ENCODE data around the gene PCOLCE2. TPM values are rescaled to one million over a fixed set of nuclear protein-coding genes. Genes with fewer than 3 reads are reported as not detected.

The PCOLCE2 gene
- total and polyA plus RNA-seq, 2 of the 8 experiments (the other 6 are each of a cell fraction or from before 2014, with no cell fraction given), result 11.1 to 12.6 TPM

- WGBS, 2 experiments (ENCODE audit: extremely low coverage in 1 of 2, insufficient coverage in 1 of 2, insufficient read length in 1 of 2, insufficient replicate concordance in 2 of 2, low coverage in 1 of 2, low lambda C conversion rate in 2 of 2, missing lambda C conversion rate in 1 of 2), result 87% methylated on average over 5 of the region's 5 CpGs; no CpG with 5 or more reads in 1 of the 2 experiments
- TF ChIP-seq KDM1A (IDR thresholded peaks at IDR 0.05; ENCODE audit: borderline replicate concordance, low read length) (no peak), RAD21 (IDR thresholded peaks at IDR 0.05 in 1 of 2, conservative IDR thresholded peaks at IDR 0.05 in 1 of 2; ENCODE audit: low read depth in 2 of 2, low read length in 2 of 2) (no peak), SUZ12 (IDR thresholded peaks at IDR 0.05; ENCODE audit: low read length) (no peak), POU5F1 (IDR thresholded peaks at IDR 0.05; ENCODE audit: low read depth, low read length) (no peak), ASH2L (IDR thresholded peaks at IDR 0.05; ENCODE audit: low read length) (no peak), EGR1 (IDR thresholded peaks at IDR 0.05; ENCODE audit: borderline replicate concordance, low read depth, low read length) (no peak)
These were observed 13.8 kb downstream of the PCOLCE2 start for GRCh38 chr3:142875099-142875498.

More at GRCh38 chr3:142875099-142875498, 13.8 kb downstream of the PCOLCE2 start:
- ChIA-PET POLR2A (ENCODE audit: partially characterized antibody) (no interaction called here), CTCF (ENCODE audit: partially characterized antibody) (interaction anchor here (1.0 to 1.9 kb wide), 4 partner anchors 11 to 47 kb away, joined by 3 to 9 read pairs (median 4); no protein-coding TSS in a partner anchor)
- H3K27ac ChIP-seq (ENCODE audit: low read depth, low read length), result no peak overlapping the region
- no peaks in the 10 kb centered on the region; the same call in 1 of the 2 replicates for H3K79me1 ChIP-seq (ENCODE audit: low read depth, low read length)
- no peak overlapping the region for H4K5ac ChIP-seq (ENCODE audit: insufficient read length, low read depth, low read length)
- peaks cover 0 to 1% of the 10 kb centered on the region in 2 experiments for H4K20me1 ChIP-seq (replicated peaks in 1 of 2; ENCODE audit: control insufficient read depth in 1 of 2, insufficient read depth in 2 of 2, low read length in 2 of 2)
- H3K9ac ChIP-seq (replicated peaks in 1 of 4; ENCODE audit: extremely low read depth in 1 of 4, low read depth in 3 of 4, low read length in 3 of 4), result no peak overlapping the region
- H3K9me3 ChIP-seq (ENCODE audit: insufficient read depth in 2 of 2, low read depth in 1 of 2, low read length in 1 of 2), result no peaks in the 10 kb centered on the region
- H3K36me3 ChIP-seq (ENCODE audit: control insufficient read depth in 2 of 4, insufficient read depth in 4 of 4, low read length in 3 of 4), result no peaks in the 10 kb centered on the region
- FAIRE-seq (no peak), DNase-seq (ENCODE audit: low read depth in 1 of 2, low spot score in 2 of 2) (no peak)
- no peak overlapping the region for H3K14ac ChIP-seq (ENCODE audit: insufficient read length)
- H2AFZ ChIP-seq (ENCODE audit: low read length), result no peak overlapping the region
- H4K8ac ChIP-seq (ENCODE audit: extremely low read depth, insufficient read depth, low read length), result no peak overlapping the region
- no peak overlapping the region for H3K18ac ChIP-seq (ENCODE audit: extremely low read depth, low read length)
- no peak overlapping the region for H3K56ac ChIP-seq (replicated peaks; ENCODE audit: insufficient read length, low read depth, low read length)
- no peak overlapping the region for H4K91ac ChIP-seq (replicated peaks; ENCODE audit: insufficient read length, low read length)
- H3K4me3 ChIP-seq (ENCODE audit: extremely low read depth in 1 of 4, insufficient read depth in 2 of 4, low read depth in 3 of 4, low read length in 4 of 4), result no peak overlapping the region
- no peaks in the 10 kb centered on the region; the same call in 1 of the 2 replicates for H3K23me2 ChIP-seq (ENCODE audit: low read depth, low read length)
- H3K4me2 ChIP-seq (ENCODE audit: insufficient read depth in 1 of 2, low read depth in 2 of 2, low read length in 2 of 2), result no peak overlapping the region
- no peaks in the 10 kb centered on the region for H3K4me1 ChIP-seq (replicated peaks in 1 of 4; ENCODE audit: control insufficient read depth in 3 of 4, insufficient read depth in 4 of 4, low read length in 3 of 4)
- no peak overlapping the region for H2BK5ac ChIP-seq (ENCODE audit: low read depth, low read length)
- H2BK120ac ChIP-seq (replicated peaks; ENCODE audit: low read depth, low read length), result no peak overlapping the region
- H2AK5ac ChIP-seq (ENCODE audit: low read depth, low read length), result no peak overlapping the region
- no peaks in the 10 kb centered on the region for H3K79me2 ChIP-seq (ENCODE audit: control insufficient read depth in 1 of 2, insufficient read depth in 2 of 2, low read length in 2 of 2)
- no peak overlapping the region for H2BK20ac ChIP-seq (ENCODE audit: low read length)
- no peaks in the 10 kb centered on the region for H3K27me3 ChIP-seq (replicated peaks in 1 of 4; ENCODE audit: control insufficient read depth in 3 of 4, extremely low read depth in 1 of 4, insufficient read depth in 3 of 4, low read length in 3 of 4)
- H2BK15ac ChIP-seq (ENCODE audit: low read length), result no peak overlapping the region
- no peak overlapping the region for H2BK12ac ChIP-seq (ENCODE audit: low read depth, low read length)
- no peak overlapping the region for H3K4ac ChIP-seq (replicated peaks; ENCODE audit: insufficient read length, low read depth, low read length)
- no peak overlapping the region for H3K23ac ChIP-seq (ENCODE audit: insufficient read length)

Measured in H1 (cell line).